ENCODE results near the gene MRTFB.

GRCh38 chr16:14301169-14302030 lies 230.3 kb downstream of the MRTFB start:
- no peak for TF ChIP-seq OSR1 (CRISPR knock-in tag; IDR thresholded peaks at IDR 0.05)
- TF ChIP-seq ISL1 (CRISPR knock-in tag; IDR thresholded peaks at IDR 0.05) = no peak
- TF ChIP-seq CSRNP3 (CRISPR knock-in tag; IDR thresholded peaks at IDR 0.05) = no peak
- TF ChIP-seq PATZ1 (CRISPR knock-in tag; IDR thresholded peaks at IDR 0.05; ENCODE audit: borderline replicate concordance) = no peak
- no peak for TF ChIP-seq TSHZ2 (CRISPR knock-in tag; IDR thresholded peaks at IDR 0.05)
- TF ChIP-seq ZNF565 (CRISPR knock-in tag; conservative IDR thresholded peaks at IDR 0.05; ENCODE audit: low read depth) = no peak
- no peak for TF ChIP-seq GLIS3 (CRISPR knock-in tag; IDR thresholded peaks at IDR 0.05)
- TF ChIP-seq CSDC2 (CRISPR knock-in tag; IDR thresholded peaks at IDR 0.05) = no peak
- TF ChIP-seq ZNF8 (CRISPR knock-in tag; IDR thresholded peaks at IDR 0.05) = no peak
